Mesenchymal stem cell (in vitro differentiated cells and primary cell): ENCODE results near the gene NLRP9.
"Not testable (repeated sequence)": the region's sequence is repeated elsewhere in the genome, so short reads cannot be mapped to it uniquely, and the experiment has no call there.

ENCODE experiments used
- DNase-seq: peaks from one replicate; pipeline ENCODE4 v3.0.0-alpha.2; 2013
- H2AFZ ChIP-seq: one replicate; pipeline ENCODE4 v1.6.1; 2013; ENCODE audit warnings: low read depth, mild to moderate bottlenecking, control low read depth, inconsistent platforms, low read length, moderate library complexity
- H2AK5ac ChIP-seq: 2 replicates; pipeline ENCODE4 v1.6.1; 2013; ENCODE audit warnings: low read length, moderate library complexity, mild to moderate bottlenecking, inconsistent platforms; ENCODE audit not compliant: severe bottlenecking
- H2BK120ac ChIP-seq: one replicate; pipeline ENCODE4 v1.6.1; 2013; ENCODE audit warnings: low read depth, mild to moderate bottlenecking, inconsistent platforms, low read length, moderate library complexity
- H2BK12ac ChIP-seq, 2 experiments: one replicate each; pipeline ENCODE4 v1.6.1; 2013; ENCODE audit warnings: inconsistent platforms in 2 of 2, low read length in 2 of 2, mild to moderate bottlenecking in 2 of 2, moderate library complexity in 2 of 2, control low read depth in 1 of 2
- H2BK15ac ChIP-seq: one replicate; pipeline ENCODE4 v1.6.1; 2013; ENCODE audit warnings: mild to moderate bottlenecking, low read depth, inconsistent platforms; ENCODE audit not compliant: poor library complexity, severe bottlenecking
- H2BK5ac ChIP-seq: 2 replicates; pipeline ENCODE4 v1.6.1; 2013; ENCODE audit warnings: low read depth, mild to moderate bottlenecking, low read length, control low read depth, inconsistent platforms; ENCODE audit not compliant: poor library complexity, severe bottlenecking
- H3K14ac ChIP-seq, 2 experiments: one replicate each; pipeline ENCODE4 v1.6.1; 2013; ENCODE audit warnings: inconsistent platforms in 2 of 2, low read length in 2 of 2, control low read depth in 1 of 2, mild to moderate bottlenecking in 1 of 2, moderate library complexity in 1 of 2
- H3K18ac ChIP-seq, 2 experiments: one replicate each; pipeline ENCODE4 v1.6.1; 2013; ENCODE audit warnings: inconsistent platforms in 2 of 2, low read length in 2 of 2, control low read depth in 1 of 2, low read depth in 1 of 2, mild to moderate bottlenecking in 1 of 2
- H3K23ac ChIP-seq, 2 experiments: one replicate each; pipeline ENCODE4 v1.6.1; 2013; ENCODE audit warnings: inconsistent platforms in 2 of 2, low read length in 2 of 2, mild to moderate bottlenecking in 2 of 2, moderate library complexity in 2 of 2, control low read depth in 1 of 2
- H3K27ac ChIP-seq: 2 replicates; pipeline ENCODE4 v1.5.1; 2013; ENCODE audit warnings: mild to moderate bottlenecking, moderate library complexity, low read length, control low read depth, inconsistent platforms; ENCODE audit not compliant: poor library complexity, severe bottlenecking
- H3K27me3 ChIP-seq, 2 experiments: 2 replicates each; pipeline versions ENCODE4 v1.6.1 to v1.7.0; 2013; ENCODE audit warnings: low read length in 2 of 2, mild to moderate bottlenecking in 2 of 2, moderate library complexity in 2 of 2, control low read depth in 1 of 2, inconsistent platforms in 1 of 2; ENCODE audit not compliant: control insufficient read depth in 1 of 2, insufficient read depth in 1 of 2
- H3K36me3 ChIP-seq, 2 experiments: 2 replicates each; pipeline versions ENCODE4 v1.6.1 to v1.7.0; 2013; ENCODE audit warnings: low read length in 2 of 2, control low read depth in 1 of 2, inconsistent platforms in 1 of 2, low read depth in 1 of 2, mild to moderate bottlenecking in 1 of 2; ENCODE audit not compliant: insufficient read depth in 2 of 2, control insufficient read depth in 1 of 2
- H3K4ac ChIP-seq, 2 experiments: one replicate each; pipeline ENCODE4 v1.6.1; 2013; ENCODE audit warnings: inconsistent platforms in 2 of 2, low read length in 2 of 2, mild to moderate bottlenecking in 2 of 2, moderate library complexity in 2 of 2, control low read depth in 1 of 2, low read depth in 1 of 2
- H3K4me1 ChIP-seq: 2 replicates; pipeline ENCODE4 v1.6.1; 2013; ENCODE audit warnings: low read depth, low read length, control low read depth; ENCODE audit not compliant: control insufficient read depth, insufficient read depth
- H3K4me2 ChIP-seq: 2 replicates; pipeline ENCODE4 v1.6.1; 2013; ENCODE audit warnings: low read length, mild to moderate bottlenecking, inconsistent platforms; ENCODE audit not compliant: poor library complexity, severe bottlenecking
- H3K4me3 ChIP-seq, 2 experiments: 2 replicates each; pipeline versions ENCODE4 v1.5.1 to v1.7.0; 2013; ENCODE audit warnings: low read length in 2 of 2, mild to moderate bottlenecking in 2 of 2, control low read depth in 1 of 2, low read depth in 1 of 2; ENCODE audit not compliant: insufficient read depth in 1 of 2
- H3K79me1 ChIP-seq: replicated peaks from 2 replicates; pipeline ENCODE4 v1.6.1; 2013; ENCODE audit warnings: mild to moderate bottlenecking, control low read depth, low read length, inconsistent platforms; ENCODE audit not compliant: poor library complexity, severe bottlenecking
- H3K9ac ChIP-seq: 2 replicates; pipeline ENCODE4 v1.7.0; 2013; ENCODE audit warnings: mild to moderate bottlenecking, low read length, moderate library complexity
- H3K9me3 ChIP-seq: 2 replicates; pipeline ENCODE4 v1.7.0; 2013; ENCODE audit warnings: mild to moderate bottlenecking, low read length; ENCODE audit not compliant: control insufficient read depth
- H4K8ac ChIP-seq: one replicate; pipeline ENCODE4 v1.6.1; 2013; ENCODE audit warnings: inconsistent platforms, mild to moderate bottlenecking, low read length, moderate library complexity
- H4K91ac ChIP-seq: one replicate; pipeline ENCODE4 v1.6.1; 2013; ENCODE audit warnings: mild to moderate bottlenecking, low read length, inconsistent platforms
- WGBS: methylation state at CpG from one replicate; pipeline ENCODE4 v1.1.7; 2013; ENCODE audit warnings: mixed read lengths; 5-methylcytosine and 5-hydroxymethylcytosine counted together

The NLRP9 gene

DNA sequence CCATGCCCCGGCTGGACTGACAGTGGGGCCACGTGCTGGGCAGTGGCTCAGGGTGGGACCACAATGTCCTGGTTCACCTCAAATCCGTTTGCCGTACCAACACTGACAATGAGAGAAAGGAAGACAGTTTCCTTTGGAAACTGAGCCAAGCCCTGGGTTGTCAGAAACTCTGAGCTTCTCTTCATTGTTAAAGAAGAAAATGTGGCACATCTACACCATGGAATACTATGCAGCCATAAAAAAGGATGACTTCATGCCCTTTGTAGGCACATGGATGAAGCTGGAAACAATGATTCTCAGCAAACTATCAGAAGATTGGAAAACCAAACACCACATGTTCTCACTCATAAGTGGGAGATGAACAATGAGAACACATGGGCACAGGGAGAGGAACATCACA, 18.6 kb upstream of the NLRP9 start:
- not testable (repeated sequence) for H4K91ac ChIP-seq, H3K79me1 ChIP-seq, H3K4me2 ChIP-seq, H3K9ac ChIP-seq, H3K4me3 ChIP-seq, H3K36me3 ChIP-seq, H3K4ac ChIP-seq, H3K27ac ChIP-seq, H3K23ac ChIP-seq, DNase-seq, H2BK120ac ChIP-seq, H2BK12ac ChIP-seq, H2BK5ac ChIP-seq, H4K8ac ChIP-seq, H3K27me3 ChIP-seq, H2AK5ac ChIP-seq, H2BK15ac ChIP-seq, H3K18ac ChIP-seq, H3K14ac ChIP-seq, H3K4me1 ChIP-seq, H2AFZ ChIP-seq
- peaks cover 18% of the 10 kb centered on the region for H3K9me3 ChIP-seq
- 46% methylated on average over 4 of the region's 4 CpGs for WGBS

DNA sequence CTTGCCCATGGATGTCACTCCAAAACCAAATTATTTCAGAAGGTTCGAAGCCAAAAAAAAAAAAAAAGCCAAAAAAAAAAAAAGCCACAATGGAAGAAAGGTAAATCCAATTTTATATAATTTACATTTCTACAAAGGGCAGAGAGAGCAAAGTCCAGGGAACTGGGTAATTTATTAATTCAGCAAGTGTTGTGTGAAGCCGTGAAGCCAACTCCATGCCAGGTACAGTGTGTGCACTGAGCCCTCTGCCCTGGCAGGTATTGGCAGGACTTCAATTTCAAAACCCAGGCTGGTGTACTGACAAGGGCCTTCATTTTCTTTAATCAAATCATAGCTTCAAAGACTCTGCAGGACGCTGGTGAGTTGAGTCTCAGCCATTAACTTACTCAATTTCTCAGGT, 15.2 kb upstream of the NLRP9 start:
- no peak overlapping the region for H3K4me2 ChIP-seq
- no peak overlapping the region for H4K8ac ChIP-seq
- no peak overlapping the region for H3K23ac ChIP-seq
- 45% methylated on average over 2 of the region's 3 CpGs for WGBS
- no peak overlapping the region for H3K4me3 ChIP-seq
- H3K9me3 ChIP-seq = peaks cover 18% of the 10 kb centered on the region
- H2BK15ac ChIP-seq = no peak overlapping the region
- no peak overlapping the region for H3K27ac ChIP-seq
- no peaks in the 10 kb centered on the region for H3K27me3 ChIP-seq
- H3K4me1 ChIP-seq = no peaks in the 10 kb centered on the region
- H2BK5ac ChIP-seq = peak overlapping the region; percentile 31
- H3K4ac ChIP-seq = no peak overlapping the region
- no peaks in the 10 kb centered on the region for H3K36me3 ChIP-seq
- H2BK12ac ChIP-seq = no peak overlapping the region
- no peak overlapping the region for H2BK120ac ChIP-seq
- H2AK5ac ChIP-seq = no peak overlapping the region
- H3K18ac ChIP-seq = no peak overlapping the region
- H4K91ac ChIP-seq = no peak overlapping the region
- no peaks in the 10 kb centered on the region for H3K79me1 ChIP-seq
- DNase-seq = no peak
- H3K9ac ChIP-seq = no peak overlapping the region
- H2AFZ ChIP-seq = no peak overlapping the region
- H3K14ac ChIP-seq = no peak overlapping the region

DNA sequence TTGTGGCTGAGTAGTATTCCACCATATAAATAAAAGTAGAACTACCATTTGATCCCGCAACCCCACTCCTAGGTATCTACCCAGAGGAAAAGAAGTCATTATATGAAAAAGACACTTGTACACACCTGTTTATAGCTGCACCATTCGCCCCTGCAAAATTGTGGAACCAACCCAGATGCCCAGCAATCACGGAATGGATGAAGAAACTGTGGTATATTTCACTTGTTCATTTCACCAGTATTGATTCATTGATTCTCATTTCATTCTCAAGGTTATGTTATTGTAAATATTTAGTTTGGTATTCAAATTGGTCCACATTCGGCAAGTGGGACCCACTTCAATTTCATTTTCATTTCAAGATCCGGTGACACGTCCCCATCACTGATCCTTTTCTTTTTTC, 12.5 kb upstream of the NLRP9 start:
- H2AK5ac ChIP-seq = no peak overlapping the region
- no peak overlapping the region for H3K9ac ChIP-seq
- H4K91ac ChIP-seq = no peak overlapping the region
- no peak overlapping the region for H3K4me3 ChIP-seq
- no peak overlapping the region for H2BK15ac ChIP-seq
- WGBS = 79% methylated on average over 5 of the region's 6 CpGs
- no peak overlapping the region for H3K4ac ChIP-seq
- DNase-seq = no peak
- no peaks in the 10 kb centered on the region for H3K27me3 ChIP-seq
- no peaks in the 10 kb centered on the region for H3K79me1 ChIP-seq
- H4K8ac ChIP-seq = no peak overlapping the region
- H3K18ac ChIP-seq = no peak overlapping the region
- no peaks in the 10 kb centered on the region for H3K4me1 ChIP-seq
- H3K27ac ChIP-seq = no peak overlapping the region
- H3K36me3 ChIP-seq = no peaks in the 10 kb centered on the region
- H3K14ac ChIP-seq = no peak overlapping the region
- no peak overlapping the region for H2BK12ac ChIP-seq
- no peak overlapping the region for H2AFZ ChIP-seq
- no peak overlapping the region for H3K23ac ChIP-seq
- H3K4me2 ChIP-seq = no peak overlapping the region
- no peak overlapping the region for H2BK5ac ChIP-seq
- H2BK120ac ChIP-seq = no peak overlapping the region
- H3K9me3 ChIP-seq = peaks cover 24% of the 10 kb centered on the region

DNA sequence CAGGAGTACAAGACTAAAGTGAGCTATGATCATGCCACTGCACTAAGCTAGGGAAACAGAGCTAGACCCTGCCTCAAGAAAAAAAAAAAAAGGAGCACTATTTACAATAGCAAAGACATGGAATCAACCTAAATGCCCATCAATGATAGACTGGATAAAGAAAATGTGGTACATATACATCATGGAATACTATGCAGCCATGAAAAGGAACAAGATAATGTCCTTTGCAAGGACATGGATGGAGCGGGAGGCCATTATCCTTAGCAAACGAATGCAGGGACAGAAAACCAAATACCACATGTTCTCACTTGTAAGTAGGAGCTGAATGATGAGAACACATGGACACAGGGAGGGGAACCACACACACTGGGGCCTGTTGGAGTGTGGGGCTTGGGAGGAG, 7.8 kb downstream of the NLRP9 start:
- not testable (repeated sequence) for H3K79me1 ChIP-seq, H2BK15ac ChIP-seq, H3K27ac ChIP-seq, H2AFZ ChIP-seq, H3K4me3 ChIP-seq, H3K23ac ChIP-seq, H3K14ac ChIP-seq, H3K4ac ChIP-seq, H2BK120ac ChIP-seq, H4K91ac ChIP-seq, H3K4me2 ChIP-seq, DNase-seq, H3K4me1 ChIP-seq, H2BK5ac ChIP-seq, H4K8ac ChIP-seq, H2BK12ac ChIP-seq, H3K27me3 ChIP-seq, H3K18ac ChIP-seq, H2AK5ac ChIP-seq, H3K9ac ChIP-seq, H3K36me3 ChIP-seq
- WGBS = 73% methylated on average over 2 of the region's 2 CpGs
- H3K9me3 ChIP-seq = peaks cover 15% of the 10 kb centered on the region
